HCT116 (cell line): ENCODE results near the gene TRIM31. TPM values are rescaled to one million over a fixed set of nuclear protein-coding genes. Genes with fewer than 3 reads are reported as not detected.
A peak's percentile ranks its signal among the peaks of the same experiment; 100 is the strongest.

ENCODE experiments used
- ATAC-seq: fragments of 200-7000 bp; cut with Tn5 transposase; 2 replicates; pipeline ENCODE4 v1.9.1; 2020; ENCODE audit warnings: mild to moderate bottlenecking, moderate library complexity
- BruUV-seq: library from RNA; stranded (reverse); fragments of 400-500 nt; replicated peaks from 2 replicates; lab custom pipeline; 2021; lab: Mats Ljungman, UMichigan
- CTCF ChIA-PET: fragments of 300-600 bp; sonication (Branson Sonifier 250); formaldehyde crosslinking; loops from one replicate; lab custom pipeline; 2021; ENCODE audit warnings: antibody characterized with exemption; lab: Charles Lee
- POLR2A ChIA-PET: fragments of 300-600, 350-600 bp; sonication (Branson Sonifier 250); formaldehyde crosslinking; loops from one replicate; lab custom pipeline; 2021; ENCODE audit warnings: antibody characterized with exemption; lab: Charles Lee
- RAD21 ChIA-PET, 2 experiments: fragments of 300-600 bp; sonication (Branson Sonifier 250); formaldehyde crosslinking; loops; one replicate each; lab custom pipeline; 2023; ENCODE audit warnings: low total read pairs in 2 of 2; ENCODE audit not compliant: uncharacterized antibody in 2 of 2, unreplicated experiment in 2 of 2, low non-redundant PET in 1 of 2; lab: Charles Lee
- DNase-seq: peaks from one replicate; pipeline ENCODE4 v3.0.0-alpha.2; 2010; ENCODE audit warnings: low read depth, low spot score
- H2AFZ ChIP-seq: fragments of 200-600 bp; shearing (Covaris generic), sonication (generic); 2 replicates; pipeline ENCODE4 v1.6.1; 2017; ENCODE audit warnings: low read depth, mixed run types, mixed read lengths, antibody characterized with exemption, low read length; ENCODE audit not compliant: poor library complexity, severe bottlenecking
- H3K27ac ChIP-seq: 2 replicates; pipeline ENCODE4 v1.5.1; 2012; ENCODE audit warnings: low read depth, low read length
- H3K27me3 ChIP-seq: fragments of 200-600 bp; sonication (generic); 2 replicates; pipeline ENCODE4 v1.6.1; 2016; ENCODE audit warnings: mixed run types, low read length, mixed read lengths; ENCODE audit not compliant: insufficient read depth
- H3K36me3 ChIP-seq, 2 experiments: fragments of 200-500 bp in 1 of 2; fragments of 200-600 bp in 1 of 2; sonication (Bioruptor generic) in 1 of 2; sonication (generic) in 1 of 2; 2 replicates each; pipeline versions ENCODE4 v1.5.1 to v1.6.1; 2014 to 2016; ENCODE audit warnings: low read length in 2 of 2, inconsistent platforms in 1 of 2, mixed read lengths in 1 of 2, mixed run types in 1 of 2; ENCODE audit not compliant: insufficient read depth in 2 of 2, control insufficient read depth in 1 of 2
- H3K4me1 ChIP-seq, 2 experiments: fragments of 200-600 bp in 1 of 2; sonication (generic) in 1 of 2; 2 replicates each; pipeline versions ENCODE4 v1.5.1 to v1.6.1; 2012 to 2017; ENCODE audit warnings: low read length in 2 of 2, inconsistent platforms in 1 of 2, mild to moderate bottlenecking in 1 of 2, mixed read lengths in 1 of 2, mixed run types in 1 of 2, moderate library complexity in 1 of 2; ENCODE audit not compliant: insufficient read depth in 2 of 2, control insufficient read depth in 1 of 2
- H3K4me2 ChIP-seq: fragments of 200-600 bp; sonication (generic); 2 replicates; pipeline ENCODE4 v1.6.1; 2017; ENCODE audit warnings: mixed run types, low read length, mixed read lengths
- H3K4me3 ChIP-seq, 2 experiments: fragments of 200-600 bp in 1 of 2; sonication (generic) in 1 of 2; replicated peaks in 1 of 2; 2 replicates each; pipeline ENCODE4 v1.5.1; 2011 to 2016; ENCODE audit warnings: low read length in 2 of 2, control low read depth in 1 of 2, low read depth in 1 of 2, mild to moderate bottlenecking in 1 of 2, mixed read lengths in 1 of 2, mixed run types in 1 of 2
- H3K79me2 ChIP-seq: fragments of 200-600 bp; sonication (generic); 2 replicates; pipeline ENCODE4 v1.6.1; 2017; ENCODE audit warnings: mild to moderate bottlenecking, mixed run types, low read length, moderate library complexity, mixed read lengths; ENCODE audit not compliant: insufficient read depth
- H3K9ac ChIP-seq: fragments of 200-600 bp; sonication (generic); 2 replicates; pipeline ENCODE4 v1.6.1; 2016; ENCODE audit warnings: low read length, mixed read lengths
- H3K9me2 ChIP-seq: fragments of 200-600 bp; sonication (generic), shearing (Covaris generic); 2 replicates; pipeline ENCODE4 v1.6.1; 2017; ENCODE audit warnings: mixed run types, mild to moderate bottlenecking, moderate library complexity; ENCODE audit not compliant: insufficient read depth
- H3K9me3 ChIP-seq, 2 experiments: fragments of 200-500 bp in 1 of 2; fragments of 200-600 bp in 1 of 2; sonication (Bioruptor generic) in 1 of 2; sonication (generic) in 1 of 2; 2 replicates each; pipeline ENCODE4 v1.6.1; 2014 to 2017; ENCODE audit warnings: low read length in 2 of 2, mixed read lengths in 2 of 2, inconsistent platforms in 1 of 2, low read depth in 1 of 2, mild to moderate bottlenecking in 1 of 2, mixed run types in 1 of 2, moderate library complexity in 1 of 2; ENCODE audit not compliant: control insufficient read depth in 1 of 2, insufficient read depth in 1 of 2
- H4K20me1 ChIP-seq: fragments of 200-600 bp; sonication (generic), shearing (Covaris generic); 2 replicates; pipeline ENCODE4 v1.6.1; 2017; ENCODE audit warnings: mixed run types, mild to moderate bottlenecking, moderate library complexity; ENCODE audit not compliant: insufficient read depth
- CEBPB ChIP-seq: IDR thresholded peaks from 2 replicates; pipeline ENCODE4 v1.6.1; 2012; ENCODE audit warnings: low read depth
- SIN3A ChIP-seq: IDR thresholded peaks from 2 replicates; pipeline ENCODE4 v1.6.1; 2012; ENCODE audit warnings: low read depth
- intact Hi-C: fragments of 100-400 bp; cut with micrococcal nuclease; formaldehyde crosslinking; loops from 2 replicates; pipeline ENCODE4 v1.10.0; 2022
- total RNA-seq: library from RNA; stranded (reverse); gene quantifications from one replicate; pipeline ENCODE4 v1.2.1, GENCODE V29; 2021; ENCODE audit not compliant: unreplicated experiment
- TF ChIP-seq, protein P1 (sequence below): IDR thresholded peaks from 2 replicates; pipeline ENCODE4 v1.6.1; 2011; ENCODE audit warnings: mild to moderate bottlenecking, low read length, moderate library complexity; ENCODE audit not compliant: insufficient replicate concordance; ENCODE audit errors: extremely low read depth

The TRIM31 gene
- total RNA-seq, 1 experiment from 2014 or later: not detected

- Histone ChIP-seq H3K9me3 (no peaks in the 10 kb centered on the region), H2AFZ (no peak overlapping the region), H3K27me3 (no peaks in the 10 kb centered on the region), H3K36me3 (peaks cover 0 to 13% of the 10 kb centered on the region in 2 experiments; a peak in 3 of 4 replicates)
- POLR2A ChIA-PET: interaction anchor here (2.3 kb wide), 1 partner anchor 39 kb away, joined by 6 read pairs; no protein-coding TSS in a partner anchor
- TF ChIP-seq SIN3A (no peak), CEBPB (no peak)
- TF ChIP-seq, protein P1, sequence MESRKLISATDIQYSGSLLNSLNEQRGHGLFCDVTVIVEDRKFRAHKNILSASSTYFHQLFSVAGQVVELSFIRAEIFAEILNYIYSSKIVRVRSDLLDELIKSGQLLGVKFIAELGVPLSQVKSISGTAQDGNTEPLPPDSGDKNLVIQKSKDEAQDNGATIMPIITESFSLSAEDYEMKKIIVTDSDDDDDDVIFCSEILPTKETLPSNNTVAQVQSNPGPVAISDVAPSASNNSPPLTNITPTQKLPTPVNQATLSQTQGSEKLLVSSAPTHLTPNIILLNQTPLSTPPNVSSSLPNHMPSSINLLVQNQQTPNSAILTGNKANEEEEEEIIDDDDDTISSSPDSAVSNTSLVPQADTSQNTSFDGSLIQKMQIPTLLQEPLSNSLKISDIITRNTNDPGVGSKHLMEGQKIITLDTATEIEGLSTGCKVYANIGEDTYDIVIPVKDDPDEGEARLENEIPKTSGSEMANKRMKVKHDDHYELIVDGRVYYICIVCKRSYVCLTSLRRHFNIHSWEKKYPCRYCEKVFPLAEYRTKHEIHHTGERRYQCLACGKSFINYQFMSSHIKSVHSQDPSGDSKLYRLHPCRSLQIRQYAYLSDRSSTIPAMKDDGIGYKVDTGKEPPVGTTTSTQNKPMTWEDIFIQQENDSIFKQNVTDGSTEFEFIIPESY: no peak
- TF ChIP-seq, all 23 proteins: peak for 0
- Histone ChIP-seq H4K20me1 (no peaks in the 10 kb centered on the region), H3K4me3 (peak overlapping the region; percentile 93 to 100), H3K79me2 (peaks cover 45% of the 10 kb centered on the region), H3K4me2 (peak overlapping the region; percentile 96), H3K9me2 (no peaks in the 10 kb centered on the region), H3K4me1 (peaks cover 14 to 24% of the 10 kb centered on the region in 2 experiments; a peak in 3 of 4 replicates), H3K27ac (no peak overlapping the region), H3K9ac (no peak overlapping the region)
- BruUV-seq: no TSS peak
- ATAC-seq (no peak), DNase-seq (no peak)
- intact Hi-C loops: no loop called here
- ChIA-PET CTCF (no interaction called here), RAD21 (interaction anchor here in 1 of 2 experiments (1.3 kb wide), 1 partner anchor 39 kb away, joined by 4 read pairs; no protein-coding TSS in a partner anchor)
Measured at GRCh38 chr6:30062471-30063178, 50.3 kb downstream of the TRIM31 start.
